Endothelial cell of umbilical vein (primary cell): ENCODE measurements around the gene KCNJ5. TPM values are rescaled to one million over a fixed set of nuclear protein-coding genes. Genes with fewer than 3 reads are reported as not detected.

Experiments
- BruUV-seq: library from RNA; stranded (reverse); fragments of 400-500 nt; replicated peaks from 2 replicates; lab custom pipeline; 2021; lab: Mats Ljungman, UMichigan
- CTCF ChIA-PET: fragments of 300-600, 350-600 bp; sonication (Branson Sonifier 250); formaldehyde crosslinking; loops from one replicate; lab custom pipeline; 2021; ENCODE audit warnings: antibody characterized with exemption, inconsistent platforms; lab: Charles Lee
- POLR2A ChIA-PET: fragments of 300-600, 350-600 bp; sonication (Branson Sonifier 250); formaldehyde crosslinking; loops from one replicate; lab custom pipeline; 2021; ENCODE audit warnings: antibody characterized with exemption, inconsistent platforms; lab: Charles Lee
- DNase-seq: peaks from one replicate; pipeline ENCODE4 v3.0.0-alpha.2; 2011; ENCODE audit warnings: low read depth, low spot score
- FAIRE-seq: peaks from 2 replicates; lab custom pipeline; 2011; peaks lifted over from hg19 to GRCh38; lab: Jason Lieb, UNC
- H2AFZ ChIP-seq: 2 replicates; pipeline ENCODE4 v1.6.0; 2012; ENCODE audit warnings: low read depth, low read length, control low read depth, inconsistent platforms
- H3K27ac ChIP-seq: 2 replicates; pipeline ENCODE4 v1.5.1; 2011; ENCODE audit warnings: low read depth, mild to moderate bottlenecking, control low read depth, low read length, moderate library complexity; ENCODE audit not compliant: insufficient read depth
- H3K27me3 ChIP-seq, 2 experiments: 2 replicates each; pipeline versions ENCODE4 v1.6.0 to v1.6.1; 2011; ENCODE audit warnings: low read length in 2 of 2, mixed read lengths in 1 of 2; ENCODE audit not compliant: control insufficient read depth in 2 of 2, insufficient read depth in 2 of 2
- H3K36me3 ChIP-seq, 2 experiments: 2 replicates in 1 of 2; 3 replicates in 1 of 2; pipeline ENCODE4 v1.5.1; 2011; ENCODE audit warnings: low read length in 2 of 2, mild to moderate bottlenecking in 1 of 2, moderate library complexity in 1 of 2; ENCODE audit not compliant: control insufficient read depth in 2 of 2, insufficient read depth in 2 of 2; ENCODE audit errors: extremely low read depth in 1 of 2
- H3K4me1 ChIP-seq: 3 replicates; pipeline ENCODE4 v1.5.1; 2011; ENCODE audit warnings: mild to moderate bottlenecking, low read length; ENCODE audit not compliant: control insufficient read depth, insufficient read depth; ENCODE audit errors: extremely low read depth
- H3K4me2 ChIP-seq: 2 replicates; pipeline ENCODE4 v1.6.1; 2011; ENCODE audit warnings: low read length, control low read depth, mixed read lengths; ENCODE audit not compliant: insufficient read depth
- H3K4me3 ChIP-seq, 3 experiments: fragments of 200-600 bp in 1 of 3; sonication (generic), shearing (Covaris generic) in 1 of 3; replicated peaks in 1 of 3; 2 replicates each; pipeline ENCODE4 v1.5.1; 2011 to 2016; ENCODE audit warnings: control low read depth in 3 of 3, low read length in 3 of 3, mild to moderate bottlenecking in 2 of 3, inconsistent platforms in 1 of 3, low read depth in 1 of 3, moderate library complexity in 1 of 3; ENCODE audit not compliant: insufficient read depth in 1 of 3
- H3K79me2 ChIP-seq: 2 replicates; pipeline ENCODE4 v1.6.0; 2012; ENCODE audit warnings: low read length, inconsistent platforms; ENCODE audit not compliant: control insufficient read depth, insufficient read depth
- H3K9ac ChIP-seq: replicated peaks from 2 replicates; pipeline ENCODE3; 2011; ENCODE audit warnings: low read length, control low read depth; ENCODE audit not compliant: insufficient read depth; ENCODE audit errors: extremely low read depth
- H3K9me1 ChIP-seq: replicated peaks from 3 replicates; pipeline ENCODE4 v1.6.0; 2011; ENCODE audit warnings: mild to moderate bottlenecking, low read length; ENCODE audit not compliant: control insufficient read depth, insufficient read depth; ENCODE audit errors: extremely low read depth
- H3K9me3 ChIP-seq: replicated peaks from 2 replicates; pipeline ENCODE4 v1.5.1; 2012; ENCODE audit warnings: low read length, inconsistent platforms; ENCODE audit not compliant: control insufficient read depth, insufficient read depth
- H4K20me1 ChIP-seq: replicated peaks from 2 replicates; pipeline ENCODE3; 2011; ENCODE audit warnings: mild to moderate bottlenecking, low read length; ENCODE audit not compliant: control insufficient read depth, insufficient read depth; ENCODE audit errors: extremely low read depth
- EZH2 ChIP-seq: IDR thresholded peaks from 2 replicates; pipeline ENCODE4 v1.6.1; 2012; ENCODE audit warnings: borderline replicate concordance, low read depth, mild to moderate bottlenecking, moderate library complexity, low read length, inconsistent platforms; ENCODE audit not compliant: severe bottlenecking
- FOS ChIP-seq: IDR thresholded peaks from 2 replicates; pipeline ENCODE4 v1.6.1; 2011; ENCODE audit warnings: mild to moderate bottlenecking, low read length, moderate library complexity, borderline replicate concordance; ENCODE audit not compliant: insufficient read depth
- GATA2 ChIP-seq: IDR thresholded peaks from 2 replicates; pipeline ENCODE4 v1.7.0; 2011; ENCODE audit warnings: low read depth, mild to moderate bottlenecking, moderate library complexity, mixed read lengths, low read length; ENCODE audit not compliant: insufficient read length, insufficient read depth
- JUN ChIP-seq: IDR thresholded peaks from 2 replicates; pipeline ENCODE4 v1.6.1; 2011; ENCODE audit warnings: borderline replicate concordance, low read depth; ENCODE audit not compliant: insufficient read length, insufficient read depth
- MAX ChIP-seq: IDR thresholded peaks from 2 replicates; pipeline ENCODE4 v1.6.1; 2011; ENCODE audit not compliant: insufficient read depth, insufficient read length
- MYC ChIP-seq: IDR thresholded peaks from one replicate; pipeline ENCODE4 v1.6.1; 2011; ENCODE audit warnings: mild to moderate bottlenecking, low read depth, low read length
- POLR2A ChIP-seq: IDR thresholded peaks from 2 replicates; pipeline ENCODE4 v1.6.1; 2012; ENCODE audit warnings: low read depth, mild to moderate bottlenecking, control low read depth, low read length
- POLR2AphosphoS5 ChIP-seq: IDR thresholded peaks from 2 replicates; pipeline ENCODE4 v1.6.1; 2012; ENCODE audit warnings: low read depth, mild to moderate bottlenecking, control low read depth, low read length, moderate library complexity; ENCODE audit not compliant: insufficient read depth
- dilution Hi-C: fragments of 300-500 bp; cut with MboI; formaldehyde crosslinking; loops from one replicate; pipeline ENCODE4 v1.15.0; 2019; ENCODE audit warnings: low sequenced_read_pairs; ENCODE audit not compliant: extremely low pct_ligation_motif_present
- intact Hi-C: fragments of 100-400 bp; cut with micrococcal nuclease; formaldehyde crosslinking; loops from one replicate; pipeline ENCODE4 v1.10.0; 2022
- polyA plus RNA-seq, 4 experiments: library from polyadenylated mRNA; depleted of rRNA in 3 of 4; stranded (reverse) in 3 of 4; unstranded in 1 of 4; fragments of >200 nt; gene quantifications; 2 replicates each; pipeline versions ENCODE4 v1.2.1 to v1.2.3, GENCODE V29; 2011 to 2012; ENCODE audit warnings: missing spikeins in 1 of 4
- total RNA-seq: library from RNA; stranded (reverse); gene quantifications from 2 replicates; pipeline ENCODE4 v1.2.3, GENCODE V29; 2021
- TF ChIP-seq, protein P1 (sequence below), 2 donors: IDR thresholded peaks; 1 replicate in 1 of 2; 2 replicates in 1 of 2; pipeline ENCODE4 v1.5.1; 2011; ENCODE audit warnings: low read length in 2 of 2, mild to moderate bottlenecking in 2 of 2, moderate library complexity in 2 of 2, control low read depth in 1 of 2, inconsistent platforms in 1 of 2, low read depth in 1 of 2; ENCODE audit not compliant: insufficient read depth in 1 of 2; ENCODE audit errors: extremely low read depth in 1 of 2

KCNJ5 gene
- total and polyA plus RNA-seq, 2 donors (not counting 3 experiments of a cell fraction or from before 2014, with no cell fraction given), result 0.13 TPM; not detected in 1

DNA sequence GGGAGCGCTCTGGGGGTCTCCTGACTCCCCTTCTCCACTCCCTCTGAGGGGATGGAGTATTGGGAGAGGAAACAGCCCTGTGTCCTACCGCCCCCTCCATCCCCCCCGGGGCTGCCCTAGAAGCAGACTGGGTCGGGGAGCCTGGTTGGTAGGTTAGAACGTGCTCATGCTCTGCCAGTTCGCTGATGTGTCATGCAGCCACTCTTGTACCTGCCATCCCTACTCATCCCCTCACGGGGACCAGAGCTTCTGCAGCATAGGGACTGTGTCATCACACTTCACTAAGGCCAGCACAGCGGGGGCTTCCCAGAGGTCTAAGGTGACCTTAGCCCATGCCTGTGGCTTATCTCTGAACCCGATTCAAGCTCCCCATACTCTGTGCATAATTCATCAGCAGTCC, 28.8 kb upstream of the KCNJ5 start:
- no TSS peak for BruUV-seq

More for the DNA sequence above, 28.8 kb upstream of the KCNJ5 start:
- DNase-seq (no peak), FAIRE-seq (no peak)
- TF ChIP-seq MAX, result no peak
- TF ChIP-seq FOS, result no peak
- no peak for TF ChIP-seq MYC
- TF ChIP-seq JUN, result no peak
- TF ChIP-seq EZH2, result no peak
- TF ChIP-seq, protein P1, sequence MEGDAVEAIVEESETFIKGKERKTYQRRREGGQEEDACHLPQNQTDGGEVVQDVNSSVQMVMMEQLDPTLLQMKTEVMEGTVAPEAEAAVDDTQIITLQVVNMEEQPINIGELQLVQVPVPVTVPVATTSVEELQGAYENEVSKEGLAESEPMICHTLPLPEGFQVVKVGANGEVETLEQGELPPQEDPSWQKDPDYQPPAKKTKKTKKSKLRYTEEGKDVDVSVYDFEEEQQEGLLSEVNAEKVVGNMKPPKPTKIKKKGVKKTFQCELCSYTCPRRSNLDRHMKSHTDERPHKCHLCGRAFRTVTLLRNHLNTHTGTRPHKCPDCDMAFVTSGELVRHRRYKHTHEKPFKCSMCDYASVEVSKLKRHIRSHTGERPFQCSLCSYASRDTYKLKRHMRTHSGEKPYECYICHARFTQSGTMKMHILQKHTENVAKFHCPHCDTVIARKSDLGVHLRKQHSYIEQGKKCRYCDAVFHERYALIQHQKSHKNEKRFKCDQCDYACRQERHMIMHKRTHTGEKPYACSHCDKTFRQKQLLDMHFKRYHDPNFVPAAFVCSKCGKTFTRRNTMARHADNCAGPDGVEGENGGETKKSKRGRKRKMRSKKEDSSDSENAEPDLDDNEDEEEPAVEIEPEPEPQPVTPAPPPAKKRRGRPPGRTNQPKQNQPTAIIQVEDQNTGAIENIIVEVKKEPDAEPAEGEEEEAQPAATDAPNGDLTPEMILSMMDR (IDR thresholded peaks at IDR 0.05; ENCODE audit: extremely low read depth in 1 of 2, insufficient read depth in 1 of 2, low read depth in 1 of 2, low read length in 2 of 2), result no peak
- TF ChIP-seq GATA2, result no peak
- no peak for TF ChIP-seq POLR2AphosphoS5
- no peak for TF ChIP-seq POLR2A
- no peak overlapping the region for H2AFZ ChIP-seq
- CTCF ChIA-PET, result interaction anchor here (0.8 to 2.4 kb wide), 2 partner anchors 8 to 705 kb away, joined by 3 to 13 read pairs; no protein-coding TSS in a partner anchor
- H3K9me1 ChIP-seq, result no peaks in the 10 kb centered on the region
- H3K9me3 ChIP-seq, result no peaks in the 10 kb centered on the region
- H3K4me2 ChIP-seq, result no peak overlapping the region
- H4K20me1 ChIP-seq, result no peaks in the 10 kb centered on the region
- no peak overlapping the region for H3K9ac ChIP-seq
- H3K27ac ChIP-seq, result no peak overlapping the region
- intact Hi-C loops, result no loop called here
- H3K4me3 ChIP-seq, result no peak overlapping the region
- H3K79me2 ChIP-seq, result no peaks in the 10 kb centered on the region
- POLR2A ChIA-PET, result no interaction called here
- H3K4me1 ChIP-seq, result peaks cover 2% of the 10 kb centered on the region
- dilution Hi-C loops, result no loop called here
- H3K27me3 ChIP-seq, result peaks cover 0 to 5% of the 10 kb centered on the region in 2 experiments
- H3K36me3 ChIP-seq, result no peaks in the 10 kb centered on the region
